GM19397 (cell line): Measurements from ENCODE around the gene NHSL1.

ENCODE experiments used
- ATAC-seq: cut with Tn5 transposase; IDR thresholded peaks from one replicate; pipeline ENCODE4 v1.9.1; 2021; ENCODE audit warnings: mild to moderate bottlenecking, moderate library complexity; ENCODE audit not compliant: unreplicated experiment

NHSL1 gene

DNA sequence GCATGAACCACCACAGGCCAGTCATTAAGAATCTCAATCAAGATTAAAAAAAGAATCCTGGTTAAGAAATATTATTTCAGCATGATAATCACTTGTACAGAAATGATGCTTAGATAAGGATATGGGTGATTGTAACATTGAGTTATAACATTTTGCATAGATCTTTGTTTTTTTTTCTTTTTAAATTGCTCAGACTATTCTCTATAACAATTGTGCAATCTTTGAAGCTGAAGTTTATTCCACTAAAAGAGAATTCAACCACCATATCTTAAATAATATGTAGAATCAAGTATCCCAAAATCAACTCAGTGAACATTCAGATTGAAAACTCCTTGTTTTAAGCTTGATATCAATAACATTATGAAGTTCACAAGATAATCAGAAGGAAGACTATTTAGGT, 122.3 kb downstream of the NHSL1 start:
- no peak for ATAC-seq

DNA sequence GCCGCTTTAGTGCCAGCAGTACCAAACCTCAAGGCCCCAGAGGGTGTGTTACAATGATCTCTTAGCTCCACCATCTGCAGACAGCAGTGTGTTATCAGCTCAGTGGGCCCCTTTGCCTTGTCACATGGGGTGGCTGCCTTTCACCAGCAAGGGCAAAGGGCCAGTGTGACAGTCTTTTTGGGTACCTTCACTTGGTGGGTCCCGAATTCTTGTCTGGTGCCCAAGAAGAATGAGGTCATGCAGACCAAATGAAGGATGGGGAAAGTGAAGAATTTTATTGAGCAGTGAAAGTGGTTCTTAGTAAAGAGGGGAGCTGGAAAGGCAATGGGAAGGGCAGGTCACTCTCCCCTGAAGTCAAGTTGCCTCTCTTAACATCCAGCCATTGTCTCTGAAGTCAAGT, 124.5 kb downstream of the NHSL1 start:
- ATAC-seq: no peak

DNA sequence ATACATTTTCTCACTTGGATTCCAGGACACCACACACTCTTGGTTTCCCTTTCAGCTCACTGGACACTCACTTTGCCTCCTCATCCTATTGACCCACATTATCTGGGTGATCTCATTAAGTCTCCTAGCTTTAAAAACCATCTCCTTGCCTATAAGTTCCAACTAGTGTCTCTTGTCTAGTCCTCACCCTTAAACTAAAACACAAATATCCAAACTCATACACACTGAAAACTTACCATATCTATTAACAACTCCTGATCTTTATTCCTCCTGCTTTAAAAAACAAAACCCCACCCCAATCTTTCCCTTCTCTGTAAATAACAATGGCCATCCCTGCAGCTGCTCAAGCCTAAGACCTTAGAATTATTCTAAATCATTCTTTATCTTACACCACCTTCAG, 125.1 kb downstream of the NHSL1 start:
- ATAC-seq: no peak

DNA sequence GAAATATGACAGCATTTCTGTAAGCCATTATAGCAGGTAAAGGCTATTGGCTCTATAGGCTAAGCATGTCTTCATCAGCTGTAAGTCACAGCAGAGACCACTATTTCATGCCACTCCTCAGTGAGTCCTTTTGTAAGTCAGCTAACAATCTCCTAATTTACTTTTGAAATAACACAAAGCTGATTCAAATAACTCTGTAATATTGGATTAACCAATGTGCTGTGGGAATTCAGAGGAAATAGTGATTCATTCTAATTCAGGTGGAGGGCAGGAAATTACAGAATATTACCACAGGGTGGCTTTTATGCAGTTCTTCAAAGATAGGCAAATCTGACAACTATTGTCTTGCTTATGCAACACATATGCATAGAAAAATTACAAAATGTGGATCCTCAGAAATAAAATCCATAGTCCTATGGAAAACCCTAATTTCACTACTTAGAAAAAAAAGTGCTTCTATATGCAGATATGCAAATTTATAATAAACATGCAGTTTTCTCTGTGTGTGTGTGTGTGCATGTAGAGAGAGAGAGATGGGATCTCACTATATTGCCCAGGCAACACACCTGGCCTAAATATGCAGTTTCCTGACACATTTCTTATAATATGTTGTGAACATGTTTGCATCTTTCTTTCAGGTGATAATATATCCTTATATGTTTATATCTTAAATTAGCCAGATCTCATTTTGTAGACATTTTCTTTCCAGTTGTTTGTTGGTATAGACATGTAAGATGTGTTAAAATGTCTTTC, 126.4 kb downstream of the NHSL1 start:
- ATAC-seq: no peak
